G401.6 (cell line): Measurements from ENCODE around the gene YAP1.

Experiments
- FAIRE-seq: peaks from 2 replicates; lab custom pipeline; 2012; peaks lifted over from hg19 to GRCh38; lab: Jason Lieb, UNC

Gene YAP1

GRCh38 chr11:102109896-102110760, at the start of gene YAP1:
YAP1 (plus strand) TSS chr11:102110447; CDS start chr11:102110849, 402 bp downstream.
- FAIRE-seq = no peak

DNA sequence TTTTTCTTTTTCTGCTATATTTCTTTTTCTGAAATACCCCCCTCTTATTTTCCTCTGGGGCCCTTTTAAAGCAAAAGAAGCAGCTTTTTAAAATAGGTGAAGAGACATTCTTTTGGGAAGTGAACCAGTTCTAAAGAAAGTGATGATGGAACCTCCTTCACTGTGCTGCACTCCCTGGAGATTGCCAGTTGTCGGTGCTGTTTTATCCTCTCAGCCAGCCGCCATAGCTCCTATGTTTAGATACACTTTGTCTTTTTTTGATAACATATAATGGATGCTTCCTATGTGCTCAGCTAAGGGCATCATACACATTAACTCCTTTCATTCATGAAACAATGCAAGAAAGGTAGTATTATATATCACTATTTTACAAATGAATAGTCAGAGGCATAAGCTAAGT, 49.0 kb upstream of the YAP1 start:
- no peak for FAIRE-seq

DNA sequence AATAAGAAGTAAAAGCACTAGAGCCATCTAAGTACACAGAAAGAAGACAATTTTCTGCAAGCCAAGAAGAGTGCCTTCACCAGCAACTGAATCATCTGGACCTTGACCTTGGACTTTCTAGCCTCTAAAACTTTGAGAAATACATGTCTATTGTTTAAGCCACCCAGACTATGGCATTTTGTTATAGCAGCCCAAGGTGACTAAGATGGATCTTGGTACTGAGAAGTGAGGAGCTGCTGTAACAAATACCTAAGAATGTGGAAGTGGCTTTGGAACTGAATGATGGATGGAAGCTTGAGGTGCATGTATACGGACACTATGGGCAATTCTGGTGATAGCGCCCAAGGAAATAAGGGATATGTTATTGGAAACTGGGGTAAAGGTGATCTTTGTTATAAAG, 48.1 kb upstream of the YAP1 start:
- no peak for FAIRE-seq

DNA sequence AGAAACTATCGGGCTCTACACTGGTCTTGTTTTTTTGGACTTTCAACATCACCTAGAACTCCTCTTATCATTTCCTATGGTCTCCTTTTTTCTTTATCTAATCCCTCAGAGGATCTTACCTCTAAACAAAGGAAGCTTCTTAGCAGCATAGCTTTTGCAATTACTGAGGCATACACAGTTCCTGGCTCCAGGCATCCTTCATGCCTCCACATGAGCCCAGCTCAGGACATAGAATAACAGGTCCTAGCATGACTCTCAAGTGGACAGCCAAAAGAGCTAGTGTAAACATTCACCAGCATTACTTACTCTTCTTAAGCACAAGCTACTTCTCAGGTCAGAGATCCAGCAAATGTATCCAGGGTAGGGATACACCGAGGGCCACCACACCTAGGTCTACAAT, 45.9 kb upstream of the YAP1 start:
- no peak for FAIRE-seq

- FAIRE-seq = no peak
Observed at GRCh38 chr11:102070766-102071165, 39.5 kb upstream of the YAP1 start.

DNA sequence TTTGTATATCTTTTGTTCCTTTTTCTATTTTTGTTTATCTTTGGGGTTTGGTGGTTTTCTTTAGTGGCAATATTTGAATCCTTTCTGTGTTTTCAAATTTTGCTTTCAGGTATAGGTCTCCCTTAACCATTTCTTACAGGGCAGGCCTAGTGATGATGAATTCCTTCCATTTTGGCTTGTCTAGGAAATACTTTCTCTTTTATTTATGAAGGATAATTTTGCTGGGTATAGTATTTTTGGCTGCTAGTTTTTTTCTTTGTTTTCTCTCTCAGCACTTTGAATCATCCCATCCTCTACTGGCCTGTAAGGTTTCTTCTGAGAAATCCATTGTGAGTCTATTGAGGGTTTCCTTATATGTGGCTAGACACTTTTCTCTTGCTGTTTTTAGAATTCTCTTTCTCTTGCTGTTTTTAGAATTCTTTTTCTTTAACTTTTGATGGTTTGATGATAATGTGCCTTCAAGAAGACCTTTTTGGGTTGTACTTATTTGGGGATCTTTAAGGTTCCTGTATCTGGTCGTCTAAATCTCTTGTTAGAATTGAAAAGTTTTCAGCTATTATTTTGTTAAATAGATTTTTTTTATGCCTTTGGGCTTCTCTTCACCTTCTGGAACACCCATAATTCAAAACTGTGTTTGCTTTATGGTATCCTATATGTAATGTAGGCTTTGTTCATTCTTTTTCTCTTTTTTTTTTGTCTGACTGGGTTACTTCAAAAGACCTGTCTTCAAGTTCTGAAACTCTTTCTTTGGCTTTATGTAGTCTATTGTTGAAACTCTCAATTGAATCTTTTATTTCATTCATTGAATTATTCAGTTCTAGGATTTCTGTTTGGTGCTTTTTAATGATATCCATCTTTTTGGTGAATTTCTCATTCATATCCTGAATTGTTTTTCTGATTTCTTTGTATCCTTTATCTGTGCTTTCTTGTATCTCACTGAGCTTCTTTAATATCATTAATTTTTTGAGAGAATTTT, 38.5 kb upstream of the YAP1 start:
- no peak for FAIRE-seq

DNA sequence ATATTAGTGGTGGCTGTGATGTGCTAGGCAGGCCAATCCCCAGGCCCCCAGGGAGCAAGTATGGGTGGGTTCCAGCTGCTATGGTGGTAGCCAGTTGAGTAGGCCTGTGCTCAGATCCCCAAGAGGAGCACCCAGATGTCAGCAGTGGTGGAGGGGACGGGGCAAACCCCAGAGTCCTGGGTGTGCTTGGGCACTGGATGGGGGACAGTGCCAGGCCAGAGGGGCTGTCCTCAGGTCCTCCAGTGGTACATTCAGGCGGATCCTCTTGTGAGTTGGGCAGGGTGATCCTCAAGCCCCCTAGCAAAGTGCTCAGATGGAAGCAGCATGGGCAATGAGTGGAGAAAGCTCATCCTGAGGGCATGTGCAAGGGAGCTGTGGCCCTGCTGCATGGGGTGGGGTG, 37.0 kb upstream of the YAP1 start:
- no peak for FAIRE-seq

DNA sequence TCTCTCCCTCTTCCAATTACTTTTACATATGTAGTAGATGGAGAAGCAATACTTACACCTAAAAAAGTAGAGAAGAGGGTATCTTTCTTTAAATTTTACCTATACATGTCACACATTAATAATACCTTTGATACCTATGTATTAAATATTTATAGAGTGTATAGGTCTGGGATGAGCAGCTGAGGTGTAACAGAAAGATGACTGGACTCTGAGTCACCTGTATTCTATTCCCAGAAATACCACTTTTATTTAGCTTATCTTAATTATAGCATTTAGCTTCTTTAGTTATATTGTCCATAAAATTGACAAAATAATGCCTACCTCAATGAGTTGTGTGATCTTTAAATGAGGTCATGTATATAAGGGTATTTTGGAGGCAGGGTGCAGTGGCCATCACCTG, 30.6 kb upstream of the YAP1 start:
- no peak for FAIRE-seq

- FAIRE-seq = no peak
Observed at GRCh38 chr11:102081313-102081712, 28.9 kb upstream of the YAP1 start.

DNA sequence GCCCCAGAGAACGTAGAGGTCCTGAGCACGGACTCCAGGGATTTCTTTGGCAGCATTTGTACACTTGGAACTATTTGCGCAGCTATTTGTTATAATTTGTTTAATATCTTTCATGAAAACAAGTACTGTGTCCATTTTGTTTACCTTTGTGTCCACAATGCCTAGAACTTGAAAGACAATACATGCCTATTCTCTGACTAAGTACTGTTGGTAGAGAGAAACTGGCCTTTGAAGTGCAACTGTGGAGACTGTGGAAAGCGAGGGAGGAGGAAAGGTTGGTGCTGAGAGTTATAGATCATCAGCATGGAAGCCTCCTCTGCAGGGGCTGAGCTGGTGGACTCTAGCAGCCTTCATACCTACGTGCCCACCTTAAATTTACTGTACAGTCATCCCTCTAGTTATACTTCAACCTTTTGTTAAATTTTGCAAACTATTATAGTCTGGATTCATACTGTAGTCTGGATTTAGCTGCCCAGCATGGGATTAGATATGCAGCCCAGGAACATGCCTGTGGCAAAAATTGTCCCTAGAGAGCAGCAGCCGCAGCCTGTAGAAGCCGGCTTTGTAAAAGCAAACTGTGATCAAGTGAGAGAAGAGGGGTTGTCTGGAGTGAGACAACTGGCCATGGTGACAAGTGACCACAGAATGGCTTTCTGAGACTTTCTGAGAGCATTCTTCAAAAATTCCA, 24.2 kb upstream of the YAP1 start:
- FAIRE-seq = no peak

DNA sequence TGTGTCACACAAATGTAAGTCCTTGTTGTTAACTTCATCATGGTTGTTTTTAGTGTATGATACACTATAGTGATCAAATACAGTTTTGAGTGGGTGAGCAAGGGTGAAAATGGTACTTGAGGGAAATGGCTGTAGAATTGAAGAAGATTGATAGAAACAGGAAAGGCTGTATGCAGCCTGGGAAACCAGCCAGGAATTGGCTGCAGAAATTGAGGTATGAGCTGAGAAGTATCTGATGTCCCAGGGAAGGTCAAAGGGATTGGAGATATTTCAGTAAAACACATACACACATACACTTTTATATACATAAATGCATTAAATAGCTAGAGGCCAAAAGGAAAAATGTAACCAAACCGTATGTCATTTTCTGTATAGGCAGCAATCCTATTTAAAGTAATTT, 13.1 kb upstream of the YAP1 start:
- no peak for FAIRE-seq

DNA sequence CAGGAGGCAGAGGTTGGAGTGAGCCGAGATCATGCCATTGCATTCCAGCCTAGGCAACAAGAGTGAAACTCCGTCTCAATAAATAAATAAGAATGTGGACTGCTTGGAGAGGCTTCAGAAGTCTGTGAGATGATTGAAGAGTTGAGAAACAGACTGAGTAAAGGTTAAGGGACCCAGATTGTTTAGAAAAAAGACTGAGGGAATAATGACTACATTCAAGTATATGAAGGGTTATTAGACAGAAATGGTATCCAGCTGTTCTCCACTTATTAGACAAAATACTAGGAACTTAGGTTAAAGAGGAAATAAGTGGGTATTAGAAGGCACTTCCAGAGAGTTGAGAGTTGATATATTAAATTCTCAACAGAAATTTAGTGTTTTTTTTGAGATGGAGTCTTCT, 10.5 kb upstream of the YAP1 start:
- no peak for FAIRE-seq

GRCh38 chr11:102108734-102109440, 1.4 kb upstream of the YAP1 start:
- FAIRE-seq = no peak

GRCh38 chr11:102110761-102111010, 439 bp downstream of the YAP1 start:
- no peak for FAIRE-seq

DNA sequence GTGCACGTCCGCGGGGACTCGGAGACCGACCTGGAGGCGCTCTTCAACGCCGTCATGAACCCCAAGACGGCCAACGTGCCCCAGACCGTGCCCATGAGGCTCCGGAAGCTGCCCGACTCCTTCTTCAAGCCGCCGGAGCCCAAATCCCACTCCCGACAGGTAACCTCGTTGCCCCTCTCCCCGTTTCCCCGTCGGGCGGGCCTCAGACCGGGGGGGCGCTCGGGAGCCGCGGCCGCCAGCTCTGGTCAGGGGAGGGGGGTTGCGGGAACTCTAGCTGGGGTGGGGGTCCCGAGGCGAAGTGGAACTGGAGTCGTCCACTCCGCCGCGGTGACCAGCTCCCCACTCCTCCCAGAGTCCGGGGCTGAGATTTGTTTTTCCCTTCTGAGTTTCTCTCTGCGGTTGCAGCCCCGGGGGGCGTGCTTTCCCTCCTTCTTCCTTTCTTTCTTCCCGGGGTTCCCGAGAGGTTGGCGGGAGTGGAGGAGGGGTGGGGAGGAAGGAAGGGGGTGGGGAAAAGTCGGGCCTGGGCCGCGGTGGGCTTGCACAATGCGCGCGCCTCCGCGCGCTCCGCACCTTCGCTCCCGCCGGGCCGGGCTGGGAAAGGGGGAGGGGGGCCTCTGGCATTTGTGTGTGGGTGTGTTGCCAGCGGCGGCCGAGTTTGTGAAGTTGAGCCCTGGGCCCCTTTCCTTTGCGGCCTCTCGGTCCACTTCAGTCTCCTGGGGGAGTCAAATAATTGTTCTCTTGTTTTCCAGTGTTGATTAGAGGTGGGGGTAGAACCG, 952 bp downstream of the YAP1 start:
- peak; percentile 33 for FAIRE-seq

GRCh38 chr11:102111787-102112508, 1.7 kb downstream of the YAP1 start:
- peak; percentile 91 for FAIRE-seq

GRCh38 chr11:102112509-102112821, 2.2 kb downstream of the YAP1 start:
- FAIRE-seq = no peak

DNA sequence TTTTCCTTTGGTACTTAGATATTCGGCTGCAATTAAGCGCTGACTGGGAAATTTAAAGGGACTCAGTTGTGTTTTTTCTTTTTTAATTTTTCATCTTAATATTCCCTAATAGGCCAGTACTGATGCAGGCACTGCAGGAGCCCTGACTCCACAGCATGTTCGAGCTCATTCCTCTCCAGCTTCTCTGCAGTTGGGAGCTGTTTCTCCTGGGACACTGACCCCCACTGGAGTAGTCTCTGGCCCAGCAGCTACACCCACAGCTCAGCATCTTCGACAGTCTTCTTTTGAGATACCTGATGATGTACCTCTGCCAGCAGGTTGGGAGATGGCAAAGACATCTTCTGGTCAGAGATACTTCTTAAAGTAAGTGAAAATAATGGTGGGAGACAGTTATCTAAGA, 3.8 kb downstream of the YAP1 start:
- no peak for FAIRE-seq

- no peak for FAIRE-seq
Observed at GRCh38 chr11:102115557-102115956, 5.3 kb downstream of the YAP1 start.

DNA sequence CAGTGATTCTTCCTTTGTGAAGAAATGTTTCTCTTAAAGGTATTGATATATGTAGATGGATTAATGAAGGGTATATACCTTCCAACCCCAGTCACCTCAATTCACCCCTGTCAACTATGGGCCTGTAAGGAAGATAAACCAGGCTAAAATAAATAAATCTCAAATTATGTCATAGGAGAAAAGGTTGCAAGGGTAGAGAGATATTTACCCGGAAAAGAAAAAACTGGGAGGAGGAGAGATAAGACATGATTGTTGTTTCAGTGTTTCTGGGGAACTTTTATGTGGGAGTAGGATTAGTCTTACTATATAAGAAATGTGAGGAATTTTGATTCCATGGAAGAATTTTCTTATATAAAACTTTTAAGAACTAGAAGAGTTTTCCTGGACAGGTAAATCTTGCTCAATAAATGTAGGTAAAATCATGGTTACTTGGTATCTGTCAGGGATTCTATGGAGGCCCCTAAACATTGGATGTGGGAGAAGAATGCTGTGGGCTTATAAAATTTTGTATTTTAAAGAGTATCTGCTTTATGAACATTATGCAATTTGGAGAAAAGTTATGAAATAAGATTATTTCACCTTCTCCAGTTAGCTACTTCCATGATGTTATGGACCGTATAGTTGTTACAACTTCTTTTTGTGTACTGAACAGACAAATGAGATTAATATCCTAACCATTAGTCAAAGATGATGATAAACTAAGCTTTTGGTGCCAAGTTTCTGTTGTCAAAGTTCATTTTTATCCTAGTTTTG, 6.4 kb downstream of the YAP1 start:
- no peak for FAIRE-seq
